GM12864 (cell line): Measurements from ENCODE around the gene ITLN1.
"Not testable (repeated sequence)": the region's sequence is repeated elsewhere in the genome, so short reads cannot be mapped to it uniquely, and the experiment has no call there.

ENCODE experiments used
- DNase-seq: peaks from one replicate; pipeline ENCODE4 v3.0.0-alpha.2; 2011; ENCODE audit warnings: low read depth
- H3K4me3 ChIP-seq: 2 replicates; pipeline ENCODE4 v1.5.1; 2011; ENCODE audit warnings: mild to moderate bottlenecking, low read depth, low read length, control low read depth
- TF ChIP-seq, protein P1 (sequence below): IDR thresholded peaks from 2 replicates; pipeline ENCODE4 v1.5.1; 2011; ENCODE audit warnings: low read depth, mild to moderate bottlenecking, moderate library complexity, low read length, control low read depth, inconsistent platforms; ENCODE audit errors: missing control alignments

Gene ITLN1

DNA sequence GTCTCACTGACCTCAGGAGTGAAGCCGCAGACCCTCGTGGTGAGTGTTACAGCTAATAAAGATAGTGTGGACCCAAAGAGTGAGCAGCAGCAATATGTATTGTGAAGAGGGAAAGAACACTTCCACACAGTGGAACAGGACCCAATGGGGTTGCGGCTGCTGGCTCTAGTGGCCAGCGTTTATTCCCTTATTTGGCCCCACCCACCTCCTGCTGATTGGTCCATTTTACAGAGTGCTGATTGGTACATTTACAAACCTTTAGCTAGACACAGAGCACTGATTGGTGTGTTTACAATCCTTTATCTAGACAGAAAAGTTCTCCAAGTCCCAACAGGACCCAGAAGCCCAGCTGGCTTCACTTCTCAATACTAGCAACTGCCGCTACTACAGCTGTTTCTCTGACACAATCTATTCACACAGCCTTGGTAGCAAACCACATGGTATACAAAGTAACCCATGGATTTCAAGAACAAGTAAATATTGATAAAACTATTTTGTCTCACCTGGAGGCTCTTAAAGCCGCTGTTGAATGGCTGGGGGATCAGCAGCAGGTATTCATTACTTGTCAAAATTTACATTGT lies 25.3 kb upstream of the ITLN1 start:
- no peak overlapping the region for H3K4me3 ChIP-seq
- TF ChIP-seq, protein P1, sequence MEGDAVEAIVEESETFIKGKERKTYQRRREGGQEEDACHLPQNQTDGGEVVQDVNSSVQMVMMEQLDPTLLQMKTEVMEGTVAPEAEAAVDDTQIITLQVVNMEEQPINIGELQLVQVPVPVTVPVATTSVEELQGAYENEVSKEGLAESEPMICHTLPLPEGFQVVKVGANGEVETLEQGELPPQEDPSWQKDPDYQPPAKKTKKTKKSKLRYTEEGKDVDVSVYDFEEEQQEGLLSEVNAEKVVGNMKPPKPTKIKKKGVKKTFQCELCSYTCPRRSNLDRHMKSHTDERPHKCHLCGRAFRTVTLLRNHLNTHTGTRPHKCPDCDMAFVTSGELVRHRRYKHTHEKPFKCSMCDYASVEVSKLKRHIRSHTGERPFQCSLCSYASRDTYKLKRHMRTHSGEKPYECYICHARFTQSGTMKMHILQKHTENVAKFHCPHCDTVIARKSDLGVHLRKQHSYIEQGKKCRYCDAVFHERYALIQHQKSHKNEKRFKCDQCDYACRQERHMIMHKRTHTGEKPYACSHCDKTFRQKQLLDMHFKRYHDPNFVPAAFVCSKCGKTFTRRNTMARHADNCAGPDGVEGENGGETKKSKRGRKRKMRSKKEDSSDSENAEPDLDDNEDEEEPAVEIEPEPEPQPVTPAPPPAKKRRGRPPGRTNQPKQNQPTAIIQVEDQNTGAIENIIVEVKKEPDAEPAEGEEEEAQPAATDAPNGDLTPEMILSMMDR: no peak
- no peak for DNase-seq

GRCh38 chr1:160907976-160908375 lies 23.0 kb upstream of the ITLN1 start:
- H3K4me3 ChIP-seq: no peak overlapping the region
- DNase-seq: no peak
- TF ChIP-seq, protein P1: no peak

DNA sequence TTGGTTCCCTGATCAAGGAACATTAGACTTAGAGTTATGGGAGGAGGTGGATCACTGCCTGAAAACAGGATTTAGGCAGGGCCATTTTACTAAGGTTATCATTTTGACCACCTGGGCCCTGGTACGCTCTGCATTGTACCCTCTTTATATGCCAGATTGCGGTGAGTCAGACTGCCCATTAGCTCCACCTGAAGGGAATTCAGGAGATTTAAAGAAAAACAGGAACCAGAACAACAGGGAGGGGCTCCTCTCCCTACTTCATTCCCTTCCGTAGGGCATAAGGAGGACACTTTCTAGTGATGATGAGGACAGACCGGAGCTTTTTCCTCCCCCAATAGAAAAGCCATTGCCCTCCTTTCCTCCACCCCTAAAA lies 20.6 kb upstream of the ITLN1 start:
- H3K4me3 ChIP-seq: no peak overlapping the region
- TF ChIP-seq, protein P1: no peak
- DNase-seq: no peak

DNA sequence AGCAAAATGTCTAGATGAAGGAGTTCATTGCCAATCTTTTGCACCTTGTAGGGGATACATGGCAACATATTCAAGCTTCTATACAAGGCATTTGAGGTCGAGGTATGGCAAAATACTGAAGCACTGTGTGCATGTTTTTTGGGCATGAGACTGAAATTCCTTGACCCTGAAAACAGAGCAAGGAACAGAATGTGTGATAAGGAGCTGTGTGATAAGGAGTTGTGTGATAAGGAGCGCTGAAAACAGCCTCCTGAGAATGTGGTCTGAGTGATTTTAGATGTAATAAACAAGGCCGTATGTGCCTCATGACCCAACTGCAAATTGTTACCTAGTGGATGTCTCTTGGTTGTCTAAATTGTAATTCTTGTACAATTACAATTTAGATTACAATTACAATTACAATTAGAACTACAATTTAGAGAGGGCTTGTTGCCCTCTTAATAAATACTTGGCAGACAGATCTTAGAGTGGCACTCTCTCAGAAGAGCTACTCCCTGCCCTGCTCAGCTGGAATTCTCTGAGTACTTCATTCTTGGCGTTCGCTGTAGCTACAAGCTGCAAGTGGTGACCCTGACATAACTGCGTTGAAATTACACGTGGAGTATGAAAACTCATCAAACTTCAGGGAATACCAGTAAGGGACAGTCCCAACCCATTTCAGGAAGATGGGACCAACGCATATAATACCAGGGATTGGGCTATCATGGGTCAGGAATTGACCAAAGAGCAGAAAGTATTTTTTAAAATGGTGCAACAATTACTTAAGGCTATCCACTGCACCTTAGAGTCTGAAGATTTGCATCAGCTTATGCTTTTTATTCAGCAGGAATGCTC lies 20.0 kb upstream of the ITLN1 start:
- TF ChIP-seq, protein P1: no peak
- H3K4me3 ChIP-seq: no peak overlapping the region
- DNase-seq: no peak

GRCh38 chr1:160902251-160902650 lies 17.3 kb upstream of the ITLN1 start:
- not testable (repeated sequence) for DNase-seq

DNA sequence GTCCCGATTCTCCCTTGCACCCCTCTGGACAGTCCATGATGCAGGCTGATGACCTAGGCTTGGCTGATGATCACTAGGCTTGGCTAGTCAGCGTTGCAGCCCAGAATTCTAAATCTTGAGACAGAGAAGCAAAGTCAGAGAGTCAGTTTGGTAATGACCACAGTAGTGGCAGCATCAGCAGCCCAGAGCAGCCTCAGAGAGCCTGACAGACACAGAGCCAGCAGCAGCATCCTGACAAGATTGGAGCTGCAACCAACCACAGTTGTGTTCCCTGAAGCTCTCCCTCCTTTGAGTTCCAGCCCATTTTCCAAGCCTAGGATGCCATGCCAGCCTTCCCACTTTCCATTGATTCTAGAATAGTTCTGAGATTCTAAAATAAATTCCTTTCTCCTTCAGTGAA lies 16.8 kb upstream of the ITLN1 start:
- no peak overlapping the region for H3K4me3 ChIP-seq
- TF ChIP-seq, protein P1: no peak
- no peak for DNase-seq

More at GRCh38 chr1:160902251-160902650, 17.3 kb upstream of the ITLN1 start:
- not testable (repeated sequence) for H3K4me3 ChIP-seq

GRCh38 chr1:160900683-160901082 lies 15.7 kb upstream of the ITLN1 start:
- H3K4me3 ChIP-seq, DNase-seq: not testable (repeated sequence)

- DNase-seq, H3K4me3 ChIP-seq: not testable (repeated sequence)
Observed at GRCh38 chr1:160894368-160895135, 9.6 kb upstream of the ITLN1 start.
